OCI-LY1 (cell line): ENCODE data around the gene SEPHS1.

ENCODE experiments used
- EZH2 ChIP-seq: fragments of 200-600 bp; sonication (generic), shearing (Covaris generic); IDR thresholded peaks from 2 replicates; pipeline ENCODE4 v1.8.0; 2017; ENCODE audit warnings: borderline replicate concordance, mixed run types, mild to moderate bottlenecking, antibody characterized with exemption, low read length, moderate library complexity, mixed read lengths
- TF ChIP-seq, protein P1 (sequence below): fragments of 200-600 bp; sonication (generic), shearing (Covaris generic); IDR thresholded peaks from 2 replicates; pipeline ENCODE4 v1.5.1; 2017; ENCODE audit warnings: mild to moderate bottlenecking, antibody characterized with exemption, low read length, moderate library complexity, mixed read lengths

- TF ChIP-seq, protein P1, sequence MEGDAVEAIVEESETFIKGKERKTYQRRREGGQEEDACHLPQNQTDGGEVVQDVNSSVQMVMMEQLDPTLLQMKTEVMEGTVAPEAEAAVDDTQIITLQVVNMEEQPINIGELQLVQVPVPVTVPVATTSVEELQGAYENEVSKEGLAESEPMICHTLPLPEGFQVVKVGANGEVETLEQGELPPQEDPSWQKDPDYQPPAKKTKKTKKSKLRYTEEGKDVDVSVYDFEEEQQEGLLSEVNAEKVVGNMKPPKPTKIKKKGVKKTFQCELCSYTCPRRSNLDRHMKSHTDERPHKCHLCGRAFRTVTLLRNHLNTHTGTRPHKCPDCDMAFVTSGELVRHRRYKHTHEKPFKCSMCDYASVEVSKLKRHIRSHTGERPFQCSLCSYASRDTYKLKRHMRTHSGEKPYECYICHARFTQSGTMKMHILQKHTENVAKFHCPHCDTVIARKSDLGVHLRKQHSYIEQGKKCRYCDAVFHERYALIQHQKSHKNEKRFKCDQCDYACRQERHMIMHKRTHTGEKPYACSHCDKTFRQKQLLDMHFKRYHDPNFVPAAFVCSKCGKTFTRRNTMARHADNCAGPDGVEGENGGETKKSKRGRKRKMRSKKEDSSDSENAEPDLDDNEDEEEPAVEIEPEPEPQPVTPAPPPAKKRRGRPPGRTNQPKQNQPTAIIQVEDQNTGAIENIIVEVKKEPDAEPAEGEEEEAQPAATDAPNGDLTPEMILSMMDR = no peak
- no peak for TF ChIP-seq EZH2
Observed at GRCh38 chr10:13284050-13284449, 64.0 kb downstream of the SEPHS1 start.
